ENCODE results near the gene PRELID3B. TPM values are rescaled to one million over a fixed set of nuclear protein-coding genes. Genes with fewer than 3 reads are reported as not detected.

The PRELID3B gene
- total RNA-seq, 1 donor, result 68.4 TPM

- no peak for DNase-seq (ENCODE audit: insufficient read length, low spot score, missing footprints)
- no peaks in the 10 kb centered on the region for H3K27me3 ChIP-seq (ENCODE audit: insufficient read depth, low read length)
- no peaks in the 10 kb centered on the region for H3K9me3 ChIP-seq (ENCODE audit: low read depth, low read length)
- no peak overlapping the region for H2AFZ ChIP-seq (ENCODE audit: low read length)
- peaks cover 24% of the 10 kb centered on the region for H4K20me1 ChIP-seq (ENCODE audit: insufficient read depth, low read length)
- H3K4me1 ChIP-seq (ENCODE audit: insufficient read depth, low read length), result peaks cover 21% of the 10 kb centered on the region
- H3K79me2 ChIP-seq (ENCODE audit: insufficient read depth, low read length), result peaks cover 57% of the 10 kb centered on the region
- TF ChIP-seq CTCF (IDR thresholded peaks at IDR 0.05; ENCODE audit: extremely low read depth, low read depth, low read length), result no peak
- no peak overlapping the region for H3K27ac ChIP-seq (ENCODE audit: low read depth, low read length)
- H3K4me2 ChIP-seq (ENCODE audit: insufficient read depth, low read length), result no peak overlapping the region
- peaks cover 55% of the 10 kb centered on the region for H3K36me3 ChIP-seq (ENCODE audit: insufficient read depth, low read length)
- H3K4me3 ChIP-seq (ENCODE audit: insufficient read depth, low read length), result no peak overlapping the region
These were observed 39.6 kb downstream of the PRELID3B start for GRCh38 chr20:59002874-59003399.

GRCh38 chr20:59002388-59002787 lies 40.2 kb downstream of the PRELID3B start:
- DNase-seq (ENCODE audit: insufficient read length, low spot score, missing footprints), result peak; percentile 64
- no peak overlapping the region for H2AFZ ChIP-seq (ENCODE audit: low read length)
- peaks cover 61% of the 10 kb centered on the region for H3K36me3 ChIP-seq (ENCODE audit: insufficient read depth, low read length)
- H3K9me3 ChIP-seq (ENCODE audit: low read depth, low read length), result no peaks in the 10 kb centered on the region
- H3K27me3 ChIP-seq (ENCODE audit: insufficient read depth, low read length), result no peaks in the 10 kb centered on the region
- peaks cover 21% of the 10 kb centered on the region for H3K4me1 ChIP-seq (ENCODE audit: insufficient read depth, low read length)
- H4K20me1 ChIP-seq (ENCODE audit: insufficient read depth, low read length), result peaks cover 24% of the 10 kb centered on the region
- H3K79me2 ChIP-seq (ENCODE audit: insufficient read depth, low read length), result peaks cover 57% of the 10 kb centered on the region
- no peak overlapping the region for H3K27ac ChIP-seq (ENCODE audit: low read depth, low read length)
- no peak overlapping the region for H3K4me2 ChIP-seq (ENCODE audit: insufficient read depth, low read length)
- no peak for TF ChIP-seq CTCF (IDR thresholded peaks at IDR 0.05; ENCODE audit: extremely low read depth, low read depth, low read length)
- no peak overlapping the region for H3K4me3 ChIP-seq (ENCODE audit: insufficient read depth, low read length)

- peaks cover 24% of the 10 kb centered on the region for H4K20me1 ChIP-seq (ENCODE audit: insufficient read depth, low read length)
- peaks cover 20% of the 10 kb centered on the region for H3K4me1 ChIP-seq (ENCODE audit: insufficient read depth, low read length)
- no peaks in the 10 kb centered on the region for H3K27me3 ChIP-seq (ENCODE audit: insufficient read depth, low read length)
- peaks cover 68% of the 10 kb centered on the region for H3K36me3 ChIP-seq (ENCODE audit: insufficient read depth, low read length)
- no peak overlapping the region for H3K4me3 ChIP-seq (ENCODE audit: insufficient read depth, low read length)
- no peak overlapping the region for H2AFZ ChIP-seq (ENCODE audit: low read length)
- DNase-seq (ENCODE audit: insufficient read length, low spot score, missing footprints), result peak; percentile 79
- TF ChIP-seq CTCF (IDR thresholded peaks at IDR 0.05; ENCODE audit: extremely low read depth, low read depth, low read length), result no peak
- no peak overlapping the region for H3K27ac ChIP-seq (ENCODE audit: low read depth, low read length)
- H3K79me2 ChIP-seq (ENCODE audit: insufficient read depth, low read length), result peaks cover 54% of the 10 kb centered on the region
- no peaks in the 10 kb centered on the region for H3K9me3 ChIP-seq (ENCODE audit: low read depth, low read length)
- H3K4me2 ChIP-seq (ENCODE audit: insufficient read depth, low read length), result no peak overlapping the region
These were observed 41.0 kb downstream of the PRELID3B start for GRCh38 chr20:59001449-59002171.

- TF ChIP-seq CTCF (IDR thresholded peaks at IDR 0.05; ENCODE audit: extremely low read depth, low read depth, low read length), result no peak
- H3K4me1 ChIP-seq (ENCODE audit: insufficient read depth, low read length), result peaks cover 15% of the 10 kb centered on the region
- H4K20me1 ChIP-seq (ENCODE audit: insufficient read depth, low read length), result peaks cover 24% of the 10 kb centered on the region
- no peak overlapping the region for H3K27ac ChIP-seq (ENCODE audit: low read depth, low read length)
- DNase-seq (ENCODE audit: insufficient read length, low spot score, missing footprints), result peak; percentile 27
- peaks cover 74% of the 10 kb centered on the region for H3K36me3 ChIP-seq (ENCODE audit: insufficient read depth, low read length)
- H2AFZ ChIP-seq (ENCODE audit: low read length), result no peak overlapping the region
- H3K4me3 ChIP-seq (ENCODE audit: insufficient read depth, low read length), result no peak overlapping the region
- no peaks in the 10 kb centered on the region for H3K27me3 ChIP-seq (ENCODE audit: insufficient read depth, low read length)
- no peaks in the 10 kb centered on the region for H3K9me3 ChIP-seq (ENCODE audit: low read depth, low read length)
- no peak overlapping the region for H3K4me2 ChIP-seq (ENCODE audit: insufficient read depth, low read length)
- peaks cover 49% of the 10 kb centered on the region for H3K79me2 ChIP-seq (ENCODE audit: insufficient read depth, low read length)
These were observed 41.5 kb downstream of the PRELID3B start for GRCh38 chr20:59001068-59001448.
